Endothelial cell of umbilical vein (primary cell): ENCODE data around the gene LMBR1L. TPM values are rescaled to one million over a fixed set of nuclear protein-coding genes. Genes with fewer than 3 reads are reported as not detected.

Experiments
- BruUV-seq: library from RNA; stranded (reverse); fragments of 400-500 nt; replicated peaks from 2 replicates; lab custom pipeline; 2021; lab: Mats Ljungman, UMichigan
- CTCF ChIA-PET: fragments of 300-600, 350-600 bp; sonication (Branson Sonifier 250); formaldehyde crosslinking; loops from one replicate; lab custom pipeline; 2021; ENCODE audit warnings: antibody characterized with exemption, inconsistent platforms; lab: Charles Lee
- POLR2A ChIA-PET: fragments of 300-600, 350-600 bp; sonication (Branson Sonifier 250); formaldehyde crosslinking; loops from one replicate; lab custom pipeline; 2021; ENCODE audit warnings: antibody characterized with exemption, inconsistent platforms; lab: Charles Lee
- DNase-seq: peaks from one replicate; pipeline ENCODE4 v3.0.0-alpha.2; 2011; ENCODE audit warnings: low read depth, low spot score
- FAIRE-seq: peaks from 2 replicates; lab custom pipeline; 2011; peaks lifted over from hg19 to GRCh38; lab: Jason Lieb, UNC
- H2AFZ ChIP-seq: 2 replicates; pipeline ENCODE4 v1.6.0; 2012; ENCODE audit warnings: low read depth, low read length, control low read depth, inconsistent platforms
- H3K27ac ChIP-seq: 2 replicates; pipeline ENCODE4 v1.5.1; 2011; ENCODE audit warnings: low read depth, mild to moderate bottlenecking, control low read depth, low read length, moderate library complexity; ENCODE audit not compliant: insufficient read depth
- H3K27me3 ChIP-seq, 2 experiments: 2 replicates each; pipeline versions ENCODE4 v1.6.0 to v1.6.1; 2011; ENCODE audit warnings: low read length in 2 of 2, mixed read lengths in 1 of 2; ENCODE audit not compliant: control insufficient read depth in 2 of 2, insufficient read depth in 2 of 2
- H3K36me3 ChIP-seq, 2 experiments: 2 replicates in 1 of 2; 3 replicates in 1 of 2; pipeline ENCODE4 v1.5.1; 2011; ENCODE audit warnings: low read length in 2 of 2, mild to moderate bottlenecking in 1 of 2, moderate library complexity in 1 of 2; ENCODE audit not compliant: control insufficient read depth in 2 of 2, insufficient read depth in 2 of 2; ENCODE audit errors: extremely low read depth in 1 of 2
- H3K4me1 ChIP-seq: 3 replicates; pipeline ENCODE4 v1.5.1; 2011; ENCODE audit warnings: mild to moderate bottlenecking, low read length; ENCODE audit not compliant: control insufficient read depth, insufficient read depth; ENCODE audit errors: extremely low read depth
- H3K4me2 ChIP-seq: 2 replicates; pipeline ENCODE4 v1.6.1; 2011; ENCODE audit warnings: low read length, control low read depth, mixed read lengths; ENCODE audit not compliant: insufficient read depth
- H3K4me3 ChIP-seq, 3 experiments: fragments of 200-600 bp in 1 of 3; sonication (generic), shearing (Covaris generic) in 1 of 3; replicated peaks in 1 of 3; 2 replicates each; pipeline ENCODE4 v1.5.1; 2011 to 2016; ENCODE audit warnings: control low read depth in 3 of 3, low read length in 3 of 3, mild to moderate bottlenecking in 2 of 3, inconsistent platforms in 1 of 3, low read depth in 1 of 3, moderate library complexity in 1 of 3; ENCODE audit not compliant: insufficient read depth in 1 of 3
- H3K79me2 ChIP-seq: 2 replicates; pipeline ENCODE4 v1.6.0; 2012; ENCODE audit warnings: low read length, inconsistent platforms; ENCODE audit not compliant: control insufficient read depth, insufficient read depth
- H3K9ac ChIP-seq: replicated peaks from 2 replicates; pipeline ENCODE3; 2011; ENCODE audit warnings: low read length, control low read depth; ENCODE audit not compliant: insufficient read depth; ENCODE audit errors: extremely low read depth
- H3K9me1 ChIP-seq: replicated peaks from 3 replicates; pipeline ENCODE4 v1.6.0; 2011; ENCODE audit warnings: mild to moderate bottlenecking, low read length; ENCODE audit not compliant: control insufficient read depth, insufficient read depth; ENCODE audit errors: extremely low read depth
- H3K9me3 ChIP-seq: replicated peaks from 2 replicates; pipeline ENCODE4 v1.5.1; 2012; ENCODE audit warnings: low read length, inconsistent platforms; ENCODE audit not compliant: control insufficient read depth, insufficient read depth
- H4K20me1 ChIP-seq: replicated peaks from 2 replicates; pipeline ENCODE3; 2011; ENCODE audit warnings: mild to moderate bottlenecking, low read length; ENCODE audit not compliant: control insufficient read depth, insufficient read depth; ENCODE audit errors: extremely low read depth
- CTCF ChIP-seq, 2 donors: IDR thresholded peaks; 1 replicate in 1 of 2; 2 replicates in 1 of 2; pipeline ENCODE4 v1.5.1; 2011; ENCODE audit warnings: low read length in 2 of 2, mild to moderate bottlenecking in 2 of 2, moderate library complexity in 2 of 2, control low read depth in 1 of 2, inconsistent platforms in 1 of 2, low read depth in 1 of 2; ENCODE audit not compliant: insufficient read depth in 1 of 2; ENCODE audit errors: extremely low read depth in 1 of 2
- EZH2 ChIP-seq: IDR thresholded peaks from 2 replicates; pipeline ENCODE4 v1.6.1; 2012; ENCODE audit warnings: borderline replicate concordance, low read depth, mild to moderate bottlenecking, moderate library complexity, low read length, inconsistent platforms; ENCODE audit not compliant: severe bottlenecking
- FOS ChIP-seq: IDR thresholded peaks from 2 replicates; pipeline ENCODE4 v1.6.1; 2011; ENCODE audit warnings: mild to moderate bottlenecking, low read length, moderate library complexity, borderline replicate concordance; ENCODE audit not compliant: insufficient read depth
- GATA2 ChIP-seq: IDR thresholded peaks from 2 replicates; pipeline ENCODE4 v1.7.0; 2011; ENCODE audit warnings: low read depth, mild to moderate bottlenecking, moderate library complexity, mixed read lengths, low read length; ENCODE audit not compliant: insufficient read length, insufficient read depth
- JUN ChIP-seq: IDR thresholded peaks from 2 replicates; pipeline ENCODE4 v1.6.1; 2011; ENCODE audit warnings: borderline replicate concordance, low read depth; ENCODE audit not compliant: insufficient read length, insufficient read depth
- MAX ChIP-seq: IDR thresholded peaks from 2 replicates; pipeline ENCODE4 v1.6.1; 2011; ENCODE audit not compliant: insufficient read depth, insufficient read length
- MYC ChIP-seq: IDR thresholded peaks from one replicate; pipeline ENCODE4 v1.6.1; 2011; ENCODE audit warnings: mild to moderate bottlenecking, low read depth, low read length
- POLR2A ChIP-seq: IDR thresholded peaks from 2 replicates; pipeline ENCODE4 v1.6.1; 2012; ENCODE audit warnings: low read depth, mild to moderate bottlenecking, control low read depth, low read length
- POLR2AphosphoS5 ChIP-seq: IDR thresholded peaks from 2 replicates; pipeline ENCODE4 v1.6.1; 2012; ENCODE audit warnings: low read depth, mild to moderate bottlenecking, control low read depth, low read length, moderate library complexity; ENCODE audit not compliant: insufficient read depth
- dilution Hi-C: fragments of 300-500 bp; cut with MboI; formaldehyde crosslinking; loops from one replicate; pipeline ENCODE4 v1.15.0; 2019; ENCODE audit warnings: low sequenced_read_pairs; ENCODE audit not compliant: extremely low pct_ligation_motif_present
- intact Hi-C: fragments of 100-400 bp; cut with micrococcal nuclease; formaldehyde crosslinking; loops from one replicate; pipeline ENCODE4 v1.10.0; 2022
- polyA plus RNA-seq, 4 experiments: library from polyadenylated mRNA; depleted of rRNA in 3 of 4; stranded (reverse) in 3 of 4; unstranded in 1 of 4; fragments of >200 nt; gene quantifications; 2 replicates each; pipeline versions ENCODE4 v1.2.1 to v1.2.3, GENCODE V29; 2011 to 2012; ENCODE audit warnings: missing spikeins in 1 of 4
- total RNA-seq: library from RNA; stranded (reverse); gene quantifications from 2 replicates; pipeline ENCODE4 v1.2.3, GENCODE V29; 2021

Gene LMBR1L
- total and polyA plus RNA-seq, 2 donors (not counting 3 experiments of a cell fraction or from before 2014, with no cell fraction given): 78.3 to 106 TPM

GRCh38 chr12:49100380-49100779, 10.3 kb downstream of the LMBR1L start:
- DNase-seq (no peak), FAIRE-seq (no peak)
- Histone ChIP-seq H3K9me3 (no peaks in the 10 kb centered on the region), H3K4me2 (no peak overlapping the region), H3K36me3 (peaks cover 14 to 57% of the 10 kb centered on the region in 2 experiments), H3K79me2 (no peaks in the 10 kb centered on the region), H3K27me3 (no peaks in the 10 kb centered on the region), H2AFZ (no peak overlapping the region), H3K27ac (no peak overlapping the region), H3K9me1 (no peaks in the 10 kb centered on the region), H3K9ac (no peak overlapping the region), H3K4me1 (peaks cover 16% of the 10 kb centered on the region), H3K4me3 (no peak overlapping the region), H4K20me1 (no peaks in the 10 kb centered on the region)
- no TSS peak for BruUV-seq
- dilution Hi-C loops (no loop called here), intact Hi-C loops (no loop called here)
- POLR2A ChIA-PET: no interaction called here
- no peak for TF ChIP-seq GATA2
- no peak for TF ChIP-seq JUN
- no peak for TF ChIP-seq CTCF (IDR thresholded peaks at IDR 0.05; ENCODE audit: extremely low read depth in 1 of 2, insufficient read depth in 1 of 2, low read depth in 1 of 2, low read length in 2 of 2)
- TF ChIP-seq MYC: no peak
- TF ChIP-seq MAX: no peak
- no peak for TF ChIP-seq POLR2A
- TF ChIP-seq POLR2AphosphoS5: no peak
- TF ChIP-seq FOS: no peak
- no peak for TF ChIP-seq EZH2
- CTCF ChIA-PET: interaction anchor here (1.9 to 11.7 kb wide), 6 partner anchors 8 to 135 kb away, joined by 7 to 188 read pairs (median 84); partner anchors contain the start of gene LMBR1L
